ENCODE results near the gene HNRNPU.
A peak's percentile ranks its signal among the peaks of the same experiment; 100 is the strongest.

The HNRNPU gene

GRCh38 chr1:244801246-244801645 lies 63.1 kb downstream of the HNRNPU start:
- peak; percentile 62 to 64 (median 62) for DNase-seq

GRCh38 chr1:244800821-244801220 lies 63.5 kb downstream of the HNRNPU start:
- no peak for DNase-seq

Data from suppressor macrophage treated with lipopolysaccharide for 1 hour (primary cell).